Astrocyte of the cerebellum (primary cell): ENCODE results near the gene PYGO2.
A peak's percentile ranks its signal among the peaks of the same experiment; 100 is the strongest.

Source experiments
- DNase-seq: peaks from one replicate; pipeline ENCODE4 v3.0.0-alpha.2; 2011; ENCODE audit warnings: low read depth
- H3K4me3 ChIP-seq: 2 replicates; pipeline ENCODE4 v1.5.1; 2011; ENCODE audit warnings: mild to moderate bottlenecking, low read depth, low read length, moderate library complexity
- CTCF ChIP-seq: IDR thresholded peaks from 2 replicates; pipeline ENCODE4 v1.5.1; 2012; ENCODE audit warnings: low read length, low read depth, moderate library complexity, mild to moderate bottlenecking; ENCODE audit errors: missing control alignments
- in situ Hi-C: cut with HindIII; loops from 2 replicates; pipeline ENCODE4 v1.10.0; 2017; ENCODE audit warnings: low sequenced_read_pairs

PYGO2 gene

GRCh38 chr1:154970631-154971340, 9.2 kb upstream of the PYGO2 start, which contains the start of gene SHC1:
SHC1 (minus strand) TSS chr1:154970747; CDS start chr1:154970526, 221 bp downstream.
- DNase-seq, result peak; percentile 83
- peak within 1 kb of the TSS; percentile 81 for H3K4me3 ChIP-seq
- in situ Hi-C loops, result no loop called here
- TF ChIP-seq CTCF, result no peak

- in situ Hi-C loops, result no loop called here
- peak overlapping the region; percentile 81 for H3K4me3 ChIP-seq
- DNase-seq, result no peak
- no peak for TF ChIP-seq CTCF
Observed at GRCh38 chr1:154969860-154970452, 8.4 kb upstream of the PYGO2 start.

GRCh38 chr1:154969246-154969645, 7.7 kb upstream of the PYGO2 start:
- in situ Hi-C loops, result no loop called here
- TF ChIP-seq CTCF, result no peak
- no peak for DNase-seq
- peak overlapping the region; percentile 81 for H3K4me3 ChIP-seq

GRCh38 chr1:154968731-154969130, 7.1 kb upstream of the PYGO2 start:
- in situ Hi-C loops, result no loop called here
- DNase-seq, result no peak
- no peak for TF ChIP-seq CTCF
- peak overlapping the region; percentile 81 for H3K4me3 ChIP-seq

GRCh38 chr1:154967331-154967950, 5.9 kb upstream of the PYGO2 start:
- no peak for DNase-seq
- in situ Hi-C loops, result no loop called here
- peak overlapping the region; percentile 81 for H3K4me3 ChIP-seq
- TF ChIP-seq CTCF, result no peak

GRCh38 chr1:154966111-154966510, 4.5 kb upstream of the PYGO2 start:
- TF ChIP-seq CTCF, result no peak
- H3K4me3 ChIP-seq, result no peak overlapping the region
- in situ Hi-C loops, result no loop called here
- DNase-seq, result no peak
